ENCODE results near the gene HSPH1.

The HSPH1 gene

DNA sequence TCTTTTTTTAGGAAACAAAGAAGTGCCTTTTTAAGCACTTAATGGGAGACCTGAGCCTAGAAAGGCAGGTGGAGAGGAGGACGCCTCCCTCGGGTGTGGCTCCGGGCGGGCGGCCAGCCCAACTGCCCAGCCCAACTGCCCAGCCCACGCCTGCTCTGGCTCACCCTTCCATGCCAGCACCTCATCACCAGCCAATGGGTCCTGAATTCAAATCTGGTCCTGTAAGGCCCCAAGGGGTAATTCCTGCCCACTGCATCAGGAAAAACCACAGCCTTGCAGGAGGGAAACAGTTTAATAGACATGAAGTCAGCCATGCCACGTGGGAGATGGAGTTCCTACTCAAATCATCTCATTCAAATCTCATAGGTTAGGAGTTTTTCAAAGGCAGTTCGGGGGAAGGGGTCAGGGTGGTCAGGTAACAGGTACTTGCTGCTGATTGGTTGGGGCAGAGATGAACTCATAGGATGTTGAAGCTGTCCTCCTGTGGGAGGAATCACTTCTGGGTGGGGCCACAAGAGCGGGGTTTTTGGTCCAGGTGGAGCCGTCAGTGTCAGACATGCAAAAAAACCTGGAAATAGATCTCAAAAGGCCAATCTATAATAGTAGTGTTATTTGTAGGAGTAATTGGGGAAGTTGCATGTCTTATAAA lies 64.9 kb downstream of the HSPH1 start:
- Histone ChIP-seq H2AFZ (ENCODE audit: low read length) (no peak overlapping the region), H3F3A (ENCODE audit: low read depth) (no peaks in the 10 kb centered on the region), H3K9me2 (replicated peaks; ENCODE audit: low read depth, low read length) (no peaks in the 10 kb centered on the region), H3K4me3 (ENCODE audit: low read length, poor library complexity, severe bottlenecking) (no peak overlapping the region), H4K20me1 (ENCODE audit: insufficient read depth, low read length, poor library complexity, severe bottlenecking) (no peaks in the 10 kb centered on the region), H3K9me3 (ENCODE audit: insufficient read depth, low read depth, low read length) (no peaks in the 10 kb centered on the region), H3K79me2 (ENCODE audit: insufficient read depth, low read length) (no peaks in the 10 kb centered on the region), H3K4me2 (ENCODE audit: low read depth, low read length, poor library complexity, severe bottlenecking) (no peak overlapping the region), H3K36me3 (ENCODE audit: insufficient read depth, low read length) (no peaks in the 10 kb centered on the region), H3K27me3 (ENCODE audit: insufficient read depth, low read length, poor library complexity, severe bottlenecking) (no peaks in the 10 kb centered on the region), H3K4me1 (ENCODE audit: insufficient read depth, low read length, poor library complexity, severe bottlenecking) (no peaks in the 10 kb centered on the region), H3K9ac (ENCODE audit: low read depth, low read length, poor library complexity, severe bottlenecking) (no peak overlapping the region)
- TF ChIP-seq EZH2phosphoT487 (IDR thresholded peaks at IDR 0.05; ENCODE audit: borderline replicate concordance), result no peak
- TF ChIP-seq, protein P1, sequence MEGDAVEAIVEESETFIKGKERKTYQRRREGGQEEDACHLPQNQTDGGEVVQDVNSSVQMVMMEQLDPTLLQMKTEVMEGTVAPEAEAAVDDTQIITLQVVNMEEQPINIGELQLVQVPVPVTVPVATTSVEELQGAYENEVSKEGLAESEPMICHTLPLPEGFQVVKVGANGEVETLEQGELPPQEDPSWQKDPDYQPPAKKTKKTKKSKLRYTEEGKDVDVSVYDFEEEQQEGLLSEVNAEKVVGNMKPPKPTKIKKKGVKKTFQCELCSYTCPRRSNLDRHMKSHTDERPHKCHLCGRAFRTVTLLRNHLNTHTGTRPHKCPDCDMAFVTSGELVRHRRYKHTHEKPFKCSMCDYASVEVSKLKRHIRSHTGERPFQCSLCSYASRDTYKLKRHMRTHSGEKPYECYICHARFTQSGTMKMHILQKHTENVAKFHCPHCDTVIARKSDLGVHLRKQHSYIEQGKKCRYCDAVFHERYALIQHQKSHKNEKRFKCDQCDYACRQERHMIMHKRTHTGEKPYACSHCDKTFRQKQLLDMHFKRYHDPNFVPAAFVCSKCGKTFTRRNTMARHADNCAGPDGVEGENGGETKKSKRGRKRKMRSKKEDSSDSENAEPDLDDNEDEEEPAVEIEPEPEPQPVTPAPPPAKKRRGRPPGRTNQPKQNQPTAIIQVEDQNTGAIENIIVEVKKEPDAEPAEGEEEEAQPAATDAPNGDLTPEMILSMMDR (conservative IDR thresholded peaks at IDR 0.05; ENCODE audit: low read length), result no peak

DNA sequence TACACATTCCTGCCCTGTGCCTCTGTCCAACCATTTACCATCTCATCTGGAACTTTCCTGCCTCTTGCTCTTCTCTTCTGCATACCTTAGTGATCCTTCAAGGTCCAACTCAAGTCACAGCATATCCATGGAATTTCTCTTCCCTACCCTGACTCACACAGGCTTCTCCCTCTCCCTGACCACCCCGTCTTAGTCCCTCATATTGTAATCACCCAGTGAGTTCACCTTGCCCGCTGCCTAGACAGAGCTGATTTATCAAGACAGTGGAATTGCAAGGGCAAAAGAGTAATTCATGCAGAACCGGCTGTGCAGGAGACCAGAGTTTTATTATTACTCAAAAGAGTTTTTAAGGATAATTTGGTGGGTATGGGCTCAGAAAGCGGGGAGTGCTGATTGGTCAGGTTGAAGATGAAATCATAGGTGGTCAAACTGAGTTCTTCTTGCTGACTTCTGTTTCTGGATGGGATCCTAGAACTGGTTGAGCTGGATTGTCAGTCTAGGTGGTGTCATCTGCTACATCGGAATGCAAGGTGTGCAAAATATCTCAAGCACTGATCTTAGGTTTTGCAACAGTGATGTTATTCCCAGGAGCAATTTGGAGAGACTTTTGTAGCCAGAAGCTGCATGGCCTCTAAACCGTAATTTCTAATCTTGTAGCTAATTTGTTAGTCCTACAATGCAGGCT lies 67.2 kb downstream of the HSPH1 start:
- Histone ChIP-seq H3K9ac (ENCODE audit: low read depth, low read length, poor library complexity, severe bottlenecking) (no peak overlapping the region), H3K9me3 (ENCODE audit: insufficient read depth, low read depth, low read length) (no peaks in the 10 kb centered on the region), H3K4me1 (ENCODE audit: insufficient read depth, low read length, poor library complexity, severe bottlenecking) (no peaks in the 10 kb centered on the region), H3F3A (ENCODE audit: low read depth) (no peaks in the 10 kb centered on the region), H2AFZ (ENCODE audit: low read length) (no peak overlapping the region), H3K27me3 (ENCODE audit: insufficient read depth, low read length, poor library complexity, severe bottlenecking) (no peaks in the 10 kb centered on the region), H3K79me2 (ENCODE audit: insufficient read depth, low read length) (no peaks in the 10 kb centered on the region), H3K4me3 (ENCODE audit: low read length, poor library complexity, severe bottlenecking) (no peak overlapping the region), H3K9me2 (replicated peaks; ENCODE audit: low read depth, low read length) (no peaks in the 10 kb centered on the region), H3K4me2 (ENCODE audit: low read depth, low read length, poor library complexity, severe bottlenecking) (no peak overlapping the region), H4K20me1 (ENCODE audit: insufficient read depth, low read length, poor library complexity, severe bottlenecking) (no peaks in the 10 kb centered on the region), H3K36me3 (ENCODE audit: insufficient read depth, low read length) (no peaks in the 10 kb centered on the region)
- TF ChIP-seq, protein P1 (conservative IDR thresholded peaks at IDR 0.05; ENCODE audit: low read length), result no peak
- TF ChIP-seq EZH2phosphoT487 (IDR thresholded peaks at IDR 0.05; ENCODE audit: borderline replicate concordance), result no peak

DNA sequence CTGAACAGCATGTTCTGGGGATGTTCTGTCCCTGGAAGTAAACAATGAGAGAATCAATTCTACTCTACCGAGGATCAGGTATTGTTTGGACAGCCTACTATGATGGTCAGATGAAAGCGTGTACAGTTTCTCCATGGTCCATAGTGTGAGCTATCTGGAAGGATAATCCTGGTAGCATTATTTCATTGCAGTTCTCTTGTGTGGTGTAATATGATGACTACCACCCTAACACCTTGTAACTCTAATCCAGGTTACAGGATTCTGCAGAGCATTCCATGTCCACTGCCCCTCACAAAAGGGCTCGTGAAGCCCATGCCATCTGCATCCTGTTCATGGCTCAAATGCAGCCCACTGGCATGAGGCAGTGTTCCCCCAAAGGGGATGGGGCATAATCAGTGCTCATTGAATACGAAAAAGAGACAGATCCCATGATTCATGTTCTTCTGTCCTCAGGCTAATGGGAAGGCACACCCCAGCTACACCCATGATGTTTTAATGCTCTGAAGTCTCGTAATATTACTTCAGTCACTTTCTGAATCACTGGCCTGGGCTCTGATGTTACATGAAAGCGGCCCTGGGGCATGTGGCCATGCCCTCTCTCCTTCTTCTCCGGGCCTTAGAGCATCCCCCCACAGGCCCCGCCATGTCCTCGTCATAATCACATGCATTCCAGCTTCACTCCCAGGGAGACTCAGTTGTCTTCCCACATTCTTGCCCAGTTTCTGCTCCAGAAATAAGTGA lies 68.4 kb downstream of the HSPH1 start:
- Histone ChIP-seq H4K20me1 (ENCODE audit: insufficient read depth, low read length, poor library complexity, severe bottlenecking) (no peaks in the 10 kb centered on the region), H3K79me2 (ENCODE audit: insufficient read depth, low read length) (no peaks in the 10 kb centered on the region), H3K36me3 (ENCODE audit: insufficient read depth, low read length) (no peaks in the 10 kb centered on the region), H3F3A (ENCODE audit: low read depth) (no peaks in the 10 kb centered on the region), H3K4me3 (ENCODE audit: low read length, poor library complexity, severe bottlenecking) (no peak overlapping the region), H3K9me2 (replicated peaks; ENCODE audit: low read depth, low read length) (no peaks in the 10 kb centered on the region), H3K4me2 (ENCODE audit: low read depth, low read length, poor library complexity, severe bottlenecking) (no peak overlapping the region), H3K27me3 (ENCODE audit: insufficient read depth, low read length, poor library complexity, severe bottlenecking) (no peaks in the 10 kb centered on the region), H2AFZ (ENCODE audit: low read length) (no peak overlapping the region), H3K4me1 (ENCODE audit: insufficient read depth, low read length, poor library complexity, severe bottlenecking) (no peaks in the 10 kb centered on the region), H3K9me3 (ENCODE audit: insufficient read depth, low read depth, low read length) (no peaks in the 10 kb centered on the region), H3K9ac (ENCODE audit: low read depth, low read length, poor library complexity, severe bottlenecking) (no peak overlapping the region)
- TF ChIP-seq, protein P1 (conservative IDR thresholded peaks at IDR 0.05; ENCODE audit: low read length), result no peak
- no peak for TF ChIP-seq EZH2phosphoT487 (IDR thresholded peaks at IDR 0.05; ENCODE audit: borderline replicate concordance)
